ENCODE results near the gene NXF1. TPM values are rescaled to one million over a fixed set of nuclear protein-coding genes. Genes with fewer than 3 reads are reported as not detected.
"Not testable (repeated sequence)": the region's sequence is repeated elsewhere in the genome, so short reads cannot be mapped to it uniquely, and the experiment has no call there.

NXF1 gene
- polyA plus RNA-seq, 1 donor (not counting 4 experiments of a cell fraction or from before 2014, with no cell fraction given) = 25.3 TPM

DNA sequence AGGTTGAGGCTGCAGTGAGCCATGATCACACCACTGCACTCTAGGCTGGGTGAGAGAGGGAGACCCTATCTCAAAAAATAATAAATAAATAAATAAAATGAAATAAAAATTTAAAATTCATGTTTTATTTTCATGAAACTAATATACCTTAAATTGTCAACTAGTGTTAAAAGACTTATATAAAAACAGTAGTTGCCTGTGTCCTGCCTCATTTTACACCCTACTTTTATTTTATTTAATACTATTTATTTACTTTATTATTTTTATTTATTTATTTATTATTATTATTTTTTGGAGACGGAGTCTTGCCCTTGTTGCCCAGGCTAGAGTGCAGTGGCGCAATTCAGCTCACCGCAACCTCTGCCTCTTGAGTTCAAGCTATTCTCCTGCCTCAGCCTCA is 38.9 kb upstream of the NXF1 start:
- Histone ChIP-seq H3K36me3 (ENCODE audit: control insufficient read depth in 2 of 2, extremely low read depth in 1 of 2, insufficient read depth in 2 of 2, low read length in 2 of 2) (no peaks in the 10 kb centered on the region), H3K9ac (ENCODE audit: control insufficient read depth, extremely low read depth, insufficient read depth, low read length) (no peak overlapping the region), H3K27ac (ENCODE audit: control insufficient read depth, insufficient read depth, low read length) (no peak overlapping the region), H3K4me3 (ENCODE audit: control insufficient read depth in 2 of 3, extremely low read depth in 1 of 3, insufficient read depth in 2 of 3, low read depth in 1 of 3, low read length in 3 of 3) (no peak overlapping the region), H3K4me2 (ENCODE audit: control insufficient read depth, extremely low read depth, insufficient read depth, low read depth, low read length) (no peak overlapping the region), H3K4me1 (ENCODE audit: control insufficient read depth, extremely low read depth, insufficient read depth, low read length) (peaks cover 14% of the 10 kb centered on the region), H2AFZ (ENCODE audit: control insufficient read depth, low read length) (no peak overlapping the region), H3K27me3 (ENCODE audit: control insufficient read depth, extremely low read depth, insufficient read depth, low read length) (no peaks in the 10 kb centered on the region), H3K79me2 (ENCODE audit: control insufficient read depth, insufficient read depth, low read length) (peaks cover 2% of the 10 kb centered on the region), H4K20me1 (ENCODE audit: control insufficient read depth, extremely low read depth, insufficient read depth, low read length) (no peaks in the 10 kb centered on the region), H3K9me3 (ENCODE audit: control insufficient read depth, low read depth, low read length) (no peaks in the 10 kb centered on the region), H3K9me1 (ENCODE audit: control insufficient read depth, extremely low read depth, insufficient read depth, low read length) (no peaks in the 10 kb centered on the region)
- dilution Hi-C loops (cut with MboI; ENCODE audit: extremely low pct_ligation_motif_present, low sequenced_read_pairs) = no loop called here
- TF ChIP-seq EZH2 (IDR thresholded peaks at IDR 0.05; ENCODE audit: low read length) (no peak), CTCF (optimal IDR thresholded peaks at IDR 0.05 in 1 of 3, IDR thresholded peaks at IDR 0.05 in 1 of 3, conservative IDR thresholded peaks at IDR 0.05 in 1 of 3; ENCODE audit: extremely low read depth in 1 of 3, insufficient read depth in 2 of 3, low read length in 3 of 3) (no peak)
- DNase-seq (ENCODE audit: low read depth, low spot score) (no peak), FAIRE-seq (no peak)

DNA sequence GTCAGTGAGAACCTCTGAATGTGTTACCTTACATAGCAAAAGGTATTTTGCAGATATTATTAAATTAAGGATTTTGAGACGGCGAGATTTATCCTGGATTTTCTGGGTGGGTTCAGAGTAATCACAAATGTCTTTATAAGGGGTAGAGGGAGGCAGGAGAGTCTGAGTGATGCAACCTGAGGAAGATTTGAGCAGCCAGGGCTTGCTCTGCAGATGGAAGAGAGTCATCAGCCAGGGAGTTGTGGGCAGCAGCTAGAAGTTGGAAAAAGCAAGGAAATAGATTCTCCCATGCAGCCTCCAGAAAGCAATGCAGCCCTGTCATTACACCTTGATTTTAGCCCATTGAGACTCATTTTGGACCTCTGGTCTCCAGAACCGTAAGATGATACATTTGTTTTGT is 38.2 kb upstream of the NXF1 start:
- Histone ChIP-seq H3K4me1 (ENCODE audit: control insufficient read depth, extremely low read depth, insufficient read depth, low read length) (peaks cover 14% of the 10 kb centered on the region), H3K27me3 (ENCODE audit: control insufficient read depth, extremely low read depth, insufficient read depth, low read length) (no peaks in the 10 kb centered on the region), H3K9ac (ENCODE audit: control insufficient read depth, extremely low read depth, insufficient read depth, low read length) (no peak overlapping the region), H3K27ac (ENCODE audit: control insufficient read depth, insufficient read depth, low read length) (no peak overlapping the region), H3K9me1 (ENCODE audit: control insufficient read depth, extremely low read depth, insufficient read depth, low read length) (no peaks in the 10 kb centered on the region), H3K79me2 (ENCODE audit: control insufficient read depth, insufficient read depth, low read length) (peaks cover 9% of the 10 kb centered on the region), H3K4me3 (ENCODE audit: control insufficient read depth in 2 of 3, extremely low read depth in 1 of 3, insufficient read depth in 2 of 3, low read depth in 1 of 3, low read length in 3 of 3) (no peak overlapping the region), H3K36me3 (ENCODE audit: control insufficient read depth in 2 of 2, extremely low read depth in 1 of 2, insufficient read depth in 2 of 2, low read length in 2 of 2) (no peaks in the 10 kb centered on the region), H3K4me2 (ENCODE audit: control insufficient read depth, extremely low read depth, insufficient read depth, low read depth, low read length) (no peak overlapping the region), H3K9me3 (ENCODE audit: control insufficient read depth, low read depth, low read length) (no peaks in the 10 kb centered on the region), H4K20me1 (ENCODE audit: control insufficient read depth, extremely low read depth, insufficient read depth, low read length) (no peaks in the 10 kb centered on the region), H2AFZ (ENCODE audit: control insufficient read depth, low read length) (no peak overlapping the region)
- DNase-seq (ENCODE audit: low read depth, low spot score) (no peak), FAIRE-seq (no peak)
- TF ChIP-seq CTCF (optimal IDR thresholded peaks at IDR 0.05 in 1 of 3, IDR thresholded peaks at IDR 0.05 in 1 of 3, conservative IDR thresholded peaks at IDR 0.05 in 1 of 3; ENCODE audit: extremely low read depth in 1 of 3, insufficient read depth in 2 of 3, low read length in 3 of 3) (no peak), EZH2 (IDR thresholded peaks at IDR 0.05; ENCODE audit: low read length) (no peak)
- dilution Hi-C loops (cut with MboI; ENCODE audit: extremely low pct_ligation_motif_present, low sequenced_read_pairs) = no loop called here

GRCh38 chr11:62842891-62843290 is 37.7 kb upstream of the NXF1 start:
- Histone ChIP-seq H3K4me3 (ENCODE audit: control insufficient read depth in 2 of 3, extremely low read depth in 1 of 3, insufficient read depth in 2 of 3, low read depth in 1 of 3, low read length in 3 of 3) (peak overlapping the region in 1 of 3 experiments; percentile 62), H2AFZ (ENCODE audit: control insufficient read depth, low read length) (peak overlapping the region; percentile 93), H3K27ac (ENCODE audit: control insufficient read depth, insufficient read depth, low read length) (peak overlapping the region; percentile 99), H3K79me2 (ENCODE audit: control insufficient read depth, insufficient read depth, low read length) (peaks cover 15% of the 10 kb centered on the region), H3K4me2 (ENCODE audit: control insufficient read depth, extremely low read depth, insufficient read depth, low read depth, low read length) (peak overlapping the region; percentile 91), H3K9ac (ENCODE audit: control insufficient read depth, extremely low read depth, insufficient read depth, low read length) (peak overlapping the region; percentile 87), H3K4me1 (ENCODE audit: control insufficient read depth, extremely low read depth, insufficient read depth, low read length) (peaks cover 14% of the 10 kb centered on the region)
- H3K27me3 ChIP-seq (ENCODE audit: control insufficient read depth, extremely low read depth, insufficient read depth, low read length); dilution Hi-C loops (cut with MboI; ENCODE audit: extremely low pct_ligation_motif_present, low sequenced_read_pairs); H3K9me3 ChIP-seq (ENCODE audit: control insufficient read depth, low read depth, low read length); H4K20me1 ChIP-seq (ENCODE audit: control insufficient read depth, extremely low read depth, insufficient read depth, low read length); FAIRE-seq; H3K36me3 ChIP-seq (ENCODE audit: control insufficient read depth in 2 of 2, extremely low read depth in 1 of 2, insufficient read depth in 2 of 2, low read length in 2 of 2); H3K9me1 ChIP-seq (ENCODE audit: control insufficient read depth, extremely low read depth, insufficient read depth, low read length); DNase-seq (ENCODE audit: low read depth, low spot score): not testable (repeated sequence)
